ENCODE results near the gene PLEKHN1. TPM values are rescaled to one million over a fixed set of nuclear protein-coding genes. Genes with fewer than 3 reads are reported as not detected.

The PLEKHN1 gene
- total and polyA plus RNA-seq, 8 donors: 0.29 to 29.2 (median 1.7) TPM; not detected in 2

- intact Hi-C loops (cut with DNase I; ENCODE audit: low total_unique reads): loop anchor here (5.0 kb wide), 1 partner anchor 74 kb away; no protein-coding TSS in a partner anchor
- WGBS, 5 donors: 79 to 85% (median 83%) methylated on average over 22 to 44 of the region's 44 CpGs
- TF ChIP-seq EP300 (IDR thresholded peaks at IDR 0.05): no peak
- TF ChIP-seq CTCF (IDR thresholded peaks at IDR 0.05): no peak
- no peak for TF ChIP-seq POLR2AphosphoS5 (IDR thresholded peaks at IDR 0.05)
- no peak for TF ChIP-seq POLR2A (IDR thresholded peaks at IDR 0.05)
- Histone ChIP-seq H3K27me3 (peaks cover 0 to 72% (median 34%) of the 10 kb centered on the region in 3 donors), H3K36me3 (no peaks in the 10 kb centered on the region), H3K9me3 (no peaks in the 10 kb centered on the region), H3K4me1 (peaks cover 7 to 15% (median 12%) of the 10 kb centered on the region in 4 donors), H3K4me3 (no peak overlapping the region), H3K27ac (no peak overlapping the region)
- DNase-seq: no peak
Observed at GRCh38 chr1:978069-978834, 12.0 kb downstream of the PLEKHN1 start.

DNA sequence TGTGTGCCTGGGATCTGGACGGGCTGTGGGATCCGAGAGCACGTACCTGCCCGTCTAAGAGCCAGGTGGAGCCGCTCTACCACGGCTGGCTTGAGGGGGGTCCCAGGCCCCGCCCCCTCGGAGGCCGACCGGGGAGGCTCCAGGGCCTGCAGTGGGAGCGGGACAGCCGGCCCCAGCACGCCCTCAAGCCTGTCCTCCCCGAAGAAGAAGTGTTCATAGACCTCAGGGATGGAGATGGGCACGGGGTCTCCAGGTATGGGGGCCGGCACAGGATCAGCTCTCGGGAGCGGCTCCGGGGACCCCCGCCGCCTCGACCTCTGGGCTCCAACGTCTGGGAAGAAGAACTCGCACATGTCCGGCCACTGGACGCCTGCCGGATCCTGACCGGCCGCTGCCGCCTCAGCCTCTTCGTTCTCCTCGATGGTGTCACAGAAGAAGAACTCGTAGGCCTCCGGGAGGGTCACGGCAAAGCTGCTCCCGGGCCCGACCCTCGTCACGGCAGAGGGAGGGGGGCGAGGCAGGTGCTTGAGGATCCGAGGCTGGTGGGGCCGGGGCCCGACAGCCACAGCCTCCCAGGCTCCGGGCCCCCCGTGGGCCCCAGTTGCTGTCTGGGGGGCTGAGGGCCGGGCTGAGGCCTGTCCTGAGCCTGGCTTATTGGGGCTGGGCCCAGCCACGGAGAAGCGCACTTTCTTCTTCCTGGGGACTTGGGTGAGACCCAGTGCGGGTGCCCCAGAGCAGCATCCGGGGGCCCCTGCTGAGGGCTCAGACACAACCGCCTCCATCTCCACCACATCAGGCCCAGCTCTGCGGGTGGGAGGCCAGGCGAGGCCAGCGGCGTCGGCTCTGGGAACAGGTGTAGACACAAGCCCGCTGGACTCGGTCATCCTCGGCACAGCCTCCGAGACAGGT lies 12.8 kb downstream of the PLEKHN1 start:
- TF ChIP-seq POLR2AphosphoS5 (IDR thresholded peaks at IDR 0.05): no peak
- no peak for TF ChIP-seq EP300 (IDR thresholded peaks at IDR 0.05)
- TF ChIP-seq POLR2A (IDR thresholded peaks at IDR 0.05): no peak
- no peak for TF ChIP-seq CTCF (IDR thresholded peaks at IDR 0.05)
- Histone ChIP-seq H3K4me3 (no peak overlapping the region), H3K27me3 (peaks cover 0 to 72% (median 40%) of the 10 kb centered on the region in 3 donors), H3K4me1 (peaks cover 7 to 19% (median 14%) of the 10 kb centered on the region in 4 donors), H3K36me3 (no peaks in the 10 kb centered on the region), H3K27ac (no peak overlapping the region), H3K9me3 (no peaks in the 10 kb centered on the region)
- DNase-seq: no peak
- 87 to 90% (median 88%) methylated on average over 34 to 60 of the region's 60 CpGs for WGBS, 5 donors
- intact Hi-C loops (cut with DNase I; ENCODE audit: low total_unique reads): loop anchor here (5.0 kb wide), 1 partner anchor 73 kb away; no protein-coding TSS in a partner anchor

- no peak overlapping the region for H3K4me3 ChIP-seq
- WGBS, 5 donors: 85 to 95% (median 92%) methylated on average over 5 to 9 of the region's 9 CpGs
- H3K27me3 ChIP-seq: peaks cover 0 to 72% (median 36%) of the 10 kb centered on the region in 3 donors
- no peak for TF ChIP-seq POLR2AphosphoS5 (IDR thresholded peaks at IDR 0.05)
- no peak for TF ChIP-seq POLR2A (IDR thresholded peaks at IDR 0.05)
- TF ChIP-seq CTCF (IDR thresholded peaks at IDR 0.05): no peak
- no peak for TF ChIP-seq EP300 (IDR thresholded peaks at IDR 0.05)
- H3K4me1 ChIP-seq: peaks cover 7 to 23% (median 16%) of the 10 kb centered on the region in 4 donors
- intact Hi-C loops (cut with DNase I; ENCODE audit: low total_unique reads): loop anchor here (5.0 kb wide), 2 partner anchors 73 to 83 kb away; no protein-coding TSS in a partner anchor
- H3K9me3 ChIP-seq: no peaks in the 10 kb centered on the region
- no peak for DNase-seq
- no peak overlapping the region for H3K27ac ChIP-seq
- H3K36me3 ChIP-seq: no peaks in the 10 kb centered on the region
Observed at GRCh38 chr1:979744-980072, 13.4 kb downstream of the PLEKHN1 start.

DNA sequence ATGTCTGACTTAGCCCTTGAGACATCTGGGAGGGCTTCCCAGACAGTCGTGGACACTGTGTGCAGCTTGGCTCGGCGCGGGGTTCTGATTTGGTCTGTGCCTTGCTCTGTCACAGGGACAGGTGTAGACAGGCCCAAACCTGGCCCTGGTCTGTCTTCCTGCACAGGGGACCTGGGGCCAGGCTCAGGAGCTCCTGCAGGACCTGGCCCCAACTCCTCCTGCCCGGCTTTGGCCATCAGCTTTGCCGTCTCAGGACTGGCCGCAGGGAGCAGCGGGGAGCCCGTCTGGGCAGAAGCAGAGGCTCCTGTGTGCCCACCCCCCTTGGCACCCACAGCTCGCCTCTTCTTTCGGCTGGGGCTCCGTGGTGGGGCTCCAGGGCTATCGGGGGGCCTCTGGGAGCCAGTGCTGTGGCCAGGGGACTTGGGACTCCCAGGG lies 13.9 kb downstream of the PLEKHN1 start:
- Histone ChIP-seq H3K4me1 (peaks cover 7 to 21% (median 16%) of the 10 kb centered on the region in 4 donors), H3K27me3 (peaks cover 0 to 72% (median 40%) of the 10 kb centered on the region in 3 donors), H3K36me3 (no peaks in the 10 kb centered on the region), H3K4me3 (no peak overlapping the region), H3K9me3 (no peaks in the 10 kb centered on the region), H3K27ac (no peak overlapping the region)
- DNase-seq: no peak
- intact Hi-C loops (cut with DNase I; ENCODE audit: low total_unique reads): loop anchor here (5.0 kb wide), 1 partner anchor 82 kb away; no protein-coding TSS in a partner anchor
- TF ChIP-seq EP300 (IDR thresholded peaks at IDR 0.05): no peak
- TF ChIP-seq POLR2A (IDR thresholded peaks at IDR 0.05): no peak
- TF ChIP-seq POLR2AphosphoS5 (IDR thresholded peaks at IDR 0.05): no peak
- 70 to 81% (median 75%) methylated on average over 8 to 13 of the region's 13 CpGs for WGBS, 5 donors
